ENCODE measurements around the gene NR4A3. TPM values are rescaled to one million over a fixed set of nuclear protein-coding genes. Genes with fewer than 3 reads are reported as not detected.

NR4A3 gene
- total RNA-seq, 1 experiment from 2014 or later = 0.24 TPM

DNA sequence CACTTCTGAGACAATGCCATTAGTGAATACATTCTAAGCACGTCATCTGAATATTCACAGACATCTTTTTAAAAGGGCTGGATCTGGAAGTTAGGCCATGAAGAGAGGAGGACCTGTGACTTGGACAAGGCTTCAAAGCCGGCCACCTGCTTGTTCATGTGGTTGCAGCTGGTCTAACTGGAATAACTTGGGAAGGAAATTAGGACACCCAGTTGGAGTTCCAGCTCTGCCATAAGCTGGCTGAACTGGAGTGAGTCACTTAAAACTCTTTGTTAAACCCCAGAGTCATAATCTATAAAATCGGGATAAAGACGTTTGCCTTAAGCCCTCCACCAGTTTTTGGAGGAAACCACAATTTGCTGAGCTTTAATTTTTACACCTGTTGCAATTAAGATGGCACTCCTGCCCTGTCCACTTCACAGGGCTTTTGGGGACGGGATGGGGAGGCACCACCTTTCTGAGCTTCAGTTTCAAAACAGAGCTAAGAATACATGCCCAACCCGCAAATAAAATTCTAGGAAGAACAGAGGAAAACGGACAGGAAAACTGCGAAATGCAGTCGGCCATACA lies 84.2 kb downstream of the NR4A3 start:
- H4K5ac ChIP-seq (ENCODE audit: insufficient read length, low read depth, low read length) = no peak overlapping the region
- no peak for DNase-seq
- no peak overlapping the region for H3K14ac ChIP-seq (ENCODE audit: insufficient read depth, low read length)
- peaks cover 5% of the 10 kb centered on the region; the same call in 1 of the 2 replicates for H3K4me1 ChIP-seq (ENCODE audit: insufficient read depth, low read length)
- Mint-ChIP-seq H3K27ac (peak overlapping the region in 1 of 3 experiments; percentile 45; a peak in 1 of 7 replicates), H3K4me3 (peak overlapping the region; percentile 80 to 87), H3K36me3 (ENCODE audit: insufficient read depth in 1 of 3, low read depth in 3 of 3) (no peaks in the 10 kb centered on the region; a peak in 1 of 7 replicates), H3K4me1 (peaks cover 30 to 38% of the 10 kb centered on the region in 2 experiments), H3K9me3 (no peaks in the 10 kb centered on the region), H3K27me3 (ENCODE audit: low read depth) (peaks cover 5% of the 10 kb centered on the region)
- no CpG with 5 or more reads among the region's 9 CpGs for WGBS (ENCODE audit: extremely low coverage, insufficient read length, low lambda C conversion rate)
- no peak overlapping the region for H2BK120ac ChIP-seq (ENCODE audit: low read depth, low read length, poor library complexity, severe bottlenecking)
- no peaks in the 10 kb centered on the region for H3K79me2 ChIP-seq (ENCODE audit: insufficient read depth, low read length)
- no peak overlapping the region for H2BK12ac ChIP-seq (ENCODE audit: insufficient read length, low read depth, low read length)
- no peaks in the 10 kb centered on the region for H4K20me1 ChIP-seq (ENCODE audit: control insufficient read depth, insufficient read depth, insufficient read length)
- H2BK5ac ChIP-seq (ENCODE audit: insufficient read length, low read length) = no peak overlapping the region
- H3K56ac ChIP-seq (ENCODE audit: insufficient read length, low read depth, low read length) = no peak overlapping the region
- no peak overlapping the region for H2AK5ac ChIP-seq (ENCODE audit: insufficient read length, low read length)
- no peak overlapping the region for H3K9ac ChIP-seq (ENCODE audit: extremely low read depth, insufficient read length, low read length)
- H4K8ac ChIP-seq (replicated peaks; ENCODE audit: insufficient read length, low read depth, low read length) = no peak overlapping the region
- no peak overlapping the region for H2BK15ac ChIP-seq (ENCODE audit: low read depth, low read length)
- H3K23me2 ChIP-seq (ENCODE audit: insufficient read length, low read depth, low read length, poor library complexity, severe bottlenecking) = peaks cover 7% of the 10 kb centered on the region
- no peak overlapping the region for H2BK20ac ChIP-seq (ENCODE audit: low read depth, low read length, poor library complexity, severe bottlenecking)
- H3K18ac ChIP-seq (ENCODE audit: insufficient read length, low read depth, low read length) = no peak overlapping the region
- H4K91ac ChIP-seq (ENCODE audit: insufficient read length, low read depth, low read length) = no peak overlapping the region
- H3K23ac ChIP-seq (ENCODE audit: insufficient read length, low read depth, low read length) = no peak overlapping the region
- no peak overlapping the region for H3K4ac ChIP-seq (ENCODE audit: low read depth, low read length)
- no peak overlapping the region for H2AFZ ChIP-seq (ENCODE audit: low read length)
- H3K27me3 ChIP-seq (ENCODE audit: insufficient read depth, low read length) = no peaks in the 10 kb centered on the region
- peak overlapping the region; percentile 89 for H3K4me2 ChIP-seq (ENCODE audit: insufficient read depth, insufficient read length, low read length)
- no peak overlapping the region for H3T11ph ChIP-seq (ENCODE audit: low read length)
- TF ChIP-seq, protein P1, sequence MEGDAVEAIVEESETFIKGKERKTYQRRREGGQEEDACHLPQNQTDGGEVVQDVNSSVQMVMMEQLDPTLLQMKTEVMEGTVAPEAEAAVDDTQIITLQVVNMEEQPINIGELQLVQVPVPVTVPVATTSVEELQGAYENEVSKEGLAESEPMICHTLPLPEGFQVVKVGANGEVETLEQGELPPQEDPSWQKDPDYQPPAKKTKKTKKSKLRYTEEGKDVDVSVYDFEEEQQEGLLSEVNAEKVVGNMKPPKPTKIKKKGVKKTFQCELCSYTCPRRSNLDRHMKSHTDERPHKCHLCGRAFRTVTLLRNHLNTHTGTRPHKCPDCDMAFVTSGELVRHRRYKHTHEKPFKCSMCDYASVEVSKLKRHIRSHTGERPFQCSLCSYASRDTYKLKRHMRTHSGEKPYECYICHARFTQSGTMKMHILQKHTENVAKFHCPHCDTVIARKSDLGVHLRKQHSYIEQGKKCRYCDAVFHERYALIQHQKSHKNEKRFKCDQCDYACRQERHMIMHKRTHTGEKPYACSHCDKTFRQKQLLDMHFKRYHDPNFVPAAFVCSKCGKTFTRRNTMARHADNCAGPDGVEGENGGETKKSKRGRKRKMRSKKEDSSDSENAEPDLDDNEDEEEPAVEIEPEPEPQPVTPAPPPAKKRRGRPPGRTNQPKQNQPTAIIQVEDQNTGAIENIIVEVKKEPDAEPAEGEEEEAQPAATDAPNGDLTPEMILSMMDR (conservative IDR thresholded peaks at IDR 0.05) = no peak
- no peak overlapping the region for H3K27ac ChIP-seq (ENCODE audit: insufficient read length, low read depth, low read length)
- no peaks in the 10 kb centered on the region for H3K9me3 ChIP-seq (ENCODE audit: control insufficient read depth, low read depth, low read length)
- no peaks in the 10 kb centered on the region for H3K79me1 ChIP-seq (ENCODE audit: insufficient read depth, low read depth, low read length, poor library complexity, severe bottlenecking)

Data from H9 (cell line).